ENCODE results near the gene NTS.

DNA sequence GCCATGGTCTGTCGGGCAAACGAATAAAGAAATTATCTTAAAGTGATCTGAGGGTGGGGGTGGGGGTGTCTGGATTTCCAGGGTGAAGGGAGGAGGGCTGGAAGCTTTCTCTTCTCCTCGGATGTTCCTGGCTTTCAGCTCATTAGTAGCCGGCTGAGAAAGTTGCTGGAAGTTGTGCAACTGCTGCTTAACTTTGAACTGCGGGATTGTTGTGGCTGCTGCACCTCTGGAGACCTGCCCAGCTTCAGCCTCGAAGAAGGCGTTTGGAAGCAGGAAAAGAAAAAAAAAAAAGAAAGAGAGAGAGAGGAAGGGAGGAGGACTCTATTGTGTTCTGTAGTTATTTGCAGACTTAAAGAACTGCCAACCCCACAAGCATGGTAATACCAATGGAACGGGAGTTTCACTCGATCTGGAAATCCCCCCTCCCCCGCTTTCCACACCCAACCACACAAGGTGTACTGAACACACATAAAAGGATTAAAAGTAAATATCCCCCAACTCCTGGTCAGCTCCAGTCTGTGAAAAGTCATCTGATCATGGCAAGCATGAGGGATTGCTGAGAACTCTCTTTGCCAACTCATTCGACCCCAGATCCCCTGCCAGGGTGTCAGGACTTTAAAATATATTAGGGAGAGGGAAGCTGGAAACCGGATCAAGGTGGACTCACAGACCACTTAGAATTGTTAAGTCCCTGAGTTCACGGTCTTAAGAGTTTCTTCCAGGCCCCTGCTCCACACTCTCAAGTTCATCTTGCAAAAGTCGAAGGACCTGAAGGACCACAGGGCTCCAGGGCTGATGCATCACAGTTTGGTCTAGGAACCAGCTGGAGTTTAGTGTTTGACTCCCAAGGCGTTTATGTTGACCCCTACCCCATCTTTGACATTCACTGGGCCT is 37.7 kb upstream of the NTS start, which contains the start of gene RASSF9:
- TF ChIP-seq CTCF (conservative IDR thresholded peaks at IDR 0.05), result no peak
- no peak for TF ChIP-seq ZFX (IDR thresholded peaks at IDR 0.05)

Measured in C4-2B (cell line).